HCT116 (cell line): ENCODE data around the gene BCKDHB. TPM values are rescaled to one million over a fixed set of nuclear protein-coding genes. Genes with fewer than 3 reads are reported as not detected.

Experiments
- ATAC-seq: fragments of 200-7000 bp; cut with Tn5 transposase; 2 replicates; pipeline ENCODE4 v1.9.1; 2020; ENCODE audit warnings: mild to moderate bottlenecking, moderate library complexity
- BruUV-seq: library from RNA; stranded (reverse); fragments of 400-500 nt; replicated peaks from 2 replicates; lab custom pipeline; 2021; lab: Mats Ljungman, UMichigan
- CTCF ChIA-PET: fragments of 300-600 bp; sonication (Branson Sonifier 250); formaldehyde crosslinking; loops from one replicate; lab custom pipeline; 2021; ENCODE audit warnings: antibody characterized with exemption; lab: Charles Lee
- POLR2A ChIA-PET: fragments of 300-600, 350-600 bp; sonication (Branson Sonifier 250); formaldehyde crosslinking; loops from one replicate; lab custom pipeline; 2021; ENCODE audit warnings: antibody characterized with exemption; lab: Charles Lee
- RAD21 ChIA-PET, 2 experiments: fragments of 300-600 bp; sonication (Branson Sonifier 250); formaldehyde crosslinking; loops; one replicate each; lab custom pipeline; 2023; ENCODE audit warnings: low total read pairs in 2 of 2; ENCODE audit not compliant: uncharacterized antibody in 2 of 2, unreplicated experiment in 2 of 2, low non-redundant PET in 1 of 2; lab: Charles Lee
- DNase-seq: peaks from one replicate; pipeline ENCODE4 v3.0.0-alpha.2; 2010; ENCODE audit warnings: low read depth, low spot score
- H2AFZ ChIP-seq: fragments of 200-600 bp; shearing (Covaris generic), sonication (generic); 2 replicates; pipeline ENCODE4 v1.6.1; 2017; ENCODE audit warnings: low read depth, mixed run types, mixed read lengths, antibody characterized with exemption, low read length; ENCODE audit not compliant: poor library complexity, severe bottlenecking
- H3K27ac ChIP-seq: 2 replicates; pipeline ENCODE4 v1.5.1; 2012; ENCODE audit warnings: low read depth, low read length
- H3K27me3 ChIP-seq: fragments of 200-600 bp; sonication (generic); 2 replicates; pipeline ENCODE4 v1.6.1; 2016; ENCODE audit warnings: mixed run types, low read length, mixed read lengths; ENCODE audit not compliant: insufficient read depth
- H3K36me3 ChIP-seq, 2 experiments: fragments of 200-500 bp in 1 of 2; fragments of 200-600 bp in 1 of 2; sonication (Bioruptor generic) in 1 of 2; sonication (generic) in 1 of 2; 2 replicates each; pipeline versions ENCODE4 v1.5.1 to v1.6.1; 2014 to 2016; ENCODE audit warnings: low read length in 2 of 2, inconsistent platforms in 1 of 2, mixed read lengths in 1 of 2, mixed run types in 1 of 2; ENCODE audit not compliant: insufficient read depth in 2 of 2, control insufficient read depth in 1 of 2
- H3K4me1 ChIP-seq, 2 experiments: fragments of 200-600 bp in 1 of 2; sonication (generic) in 1 of 2; 2 replicates each; pipeline versions ENCODE4 v1.5.1 to v1.6.1; 2012 to 2017; ENCODE audit warnings: low read length in 2 of 2, inconsistent platforms in 1 of 2, mild to moderate bottlenecking in 1 of 2, mixed read lengths in 1 of 2, mixed run types in 1 of 2, moderate library complexity in 1 of 2; ENCODE audit not compliant: insufficient read depth in 2 of 2, control insufficient read depth in 1 of 2
- H3K4me2 ChIP-seq: fragments of 200-600 bp; sonication (generic); 2 replicates; pipeline ENCODE4 v1.6.1; 2017; ENCODE audit warnings: mixed run types, low read length, mixed read lengths
- H3K4me3 ChIP-seq, 2 experiments: fragments of 200-600 bp in 1 of 2; sonication (generic) in 1 of 2; replicated peaks in 1 of 2; 2 replicates each; pipeline ENCODE4 v1.5.1; 2011 to 2016; ENCODE audit warnings: low read length in 2 of 2, control low read depth in 1 of 2, low read depth in 1 of 2, mild to moderate bottlenecking in 1 of 2, mixed read lengths in 1 of 2, mixed run types in 1 of 2
- H3K79me2 ChIP-seq: fragments of 200-600 bp; sonication (generic); 2 replicates; pipeline ENCODE4 v1.6.1; 2017; ENCODE audit warnings: mild to moderate bottlenecking, mixed run types, low read length, moderate library complexity, mixed read lengths; ENCODE audit not compliant: insufficient read depth
- H3K9ac ChIP-seq: fragments of 200-600 bp; sonication (generic); 2 replicates; pipeline ENCODE4 v1.6.1; 2016; ENCODE audit warnings: low read length, mixed read lengths
- H3K9me2 ChIP-seq: fragments of 200-600 bp; sonication (generic), shearing (Covaris generic); 2 replicates; pipeline ENCODE4 v1.6.1; 2017; ENCODE audit warnings: mixed run types, mild to moderate bottlenecking, moderate library complexity; ENCODE audit not compliant: insufficient read depth
- H3K9me3 ChIP-seq, 2 experiments: fragments of 200-500 bp in 1 of 2; fragments of 200-600 bp in 1 of 2; sonication (Bioruptor generic) in 1 of 2; sonication (generic) in 1 of 2; 2 replicates each; pipeline ENCODE4 v1.6.1; 2014 to 2017; ENCODE audit warnings: low read length in 2 of 2, mixed read lengths in 2 of 2, inconsistent platforms in 1 of 2, low read depth in 1 of 2, mild to moderate bottlenecking in 1 of 2, mixed run types in 1 of 2, moderate library complexity in 1 of 2; ENCODE audit not compliant: control insufficient read depth in 1 of 2, insufficient read depth in 1 of 2
- H4K20me1 ChIP-seq: fragments of 200-600 bp; sonication (generic), shearing (Covaris generic); 2 replicates; pipeline ENCODE4 v1.6.1; 2017; ENCODE audit warnings: mixed run types, mild to moderate bottlenecking, moderate library complexity; ENCODE audit not compliant: insufficient read depth
- CBX3 ChIP-seq: IDR thresholded peaks from 2 replicates; pipeline ENCODE4 v1.6.1; 2012; ENCODE audit warnings: low read depth
- EGR1 ChIP-seq: IDR thresholded peaks from 2 replicates; pipeline ENCODE4 v1.6.1; 2012; ENCODE audit warnings: low read depth
- EZH2 ChIP-seq: fragments of 200-600 bp; sonication (generic); IDR thresholded peaks from 2 replicates; pipeline ENCODE4 v1.6.1; 2017; ENCODE audit warnings: antibody characterized with exemption, mixed run types
- FOSL1 ChIP-seq: IDR thresholded peaks from 2 replicates; pipeline ENCODE4 v1.6.1; 2012; ENCODE audit warnings: low read depth
- POLR2AphosphoS5 ChIP-seq: IDR thresholded peaks from 2 replicates; pipeline ENCODE4 v1.6.1; 2011; ENCODE audit warnings: mild to moderate bottlenecking, low read depth, low read length, moderate library complexity
- SIN3A ChIP-seq: IDR thresholded peaks from 2 replicates; pipeline ENCODE4 v1.6.1; 2012; ENCODE audit warnings: low read depth
- SP1 ChIP-seq: IDR thresholded peaks from 2 replicates; pipeline ENCODE4 v1.6.1; 2012; ENCODE audit warnings: low read depth
- SRF ChIP-seq: IDR thresholded peaks from 2 replicates; pipeline ENCODE4 v1.6.1; 2012; ENCODE audit warnings: low read depth
- YY1 ChIP-seq: IDR thresholded peaks from 2 replicates; pipeline ENCODE4 v1.6.1; 2011; ENCODE audit warnings: low read length, low read depth, moderate library complexity, mild to moderate bottlenecking; ENCODE audit not compliant: insufficient replicate concordance; ENCODE audit errors: extremely low read depth
- ZFX ChIP-seq: fragments of 450-650 bp; IDR thresholded peaks from 2 replicates; pipeline ENCODE4 v1.6.1; 2017
- intact Hi-C: fragments of 100-400 bp; cut with micrococcal nuclease; formaldehyde crosslinking; loops from 2 replicates; pipeline ENCODE4 v1.10.0; 2022
- total RNA-seq: library from RNA; stranded (reverse); gene quantifications from one replicate; pipeline ENCODE4 v1.2.1, GENCODE V29; 2021; ENCODE audit not compliant: unreplicated experiment
- TF ChIP-seq, protein P1 (sequence below): IDR thresholded peaks from 2 replicates; pipeline ENCODE4 v1.6.1; 2012
- TF ChIP-seq, protein P2 (sequence below): IDR thresholded peaks from 2 replicates; pipeline ENCODE4 v1.6.1; 2012
- TF ChIP-seq, protein P3 (sequence below): IDR thresholded peaks from 2 replicates; pipeline ENCODE4 v1.6.1; 2011; ENCODE audit warnings: mild to moderate bottlenecking, low read length, moderate library complexity; ENCODE audit not compliant: insufficient replicate concordance; ENCODE audit errors: extremely low read depth

The BCKDHB gene
- total RNA-seq, 1 experiment from 2014 or later = 11.2 TPM

DNA sequence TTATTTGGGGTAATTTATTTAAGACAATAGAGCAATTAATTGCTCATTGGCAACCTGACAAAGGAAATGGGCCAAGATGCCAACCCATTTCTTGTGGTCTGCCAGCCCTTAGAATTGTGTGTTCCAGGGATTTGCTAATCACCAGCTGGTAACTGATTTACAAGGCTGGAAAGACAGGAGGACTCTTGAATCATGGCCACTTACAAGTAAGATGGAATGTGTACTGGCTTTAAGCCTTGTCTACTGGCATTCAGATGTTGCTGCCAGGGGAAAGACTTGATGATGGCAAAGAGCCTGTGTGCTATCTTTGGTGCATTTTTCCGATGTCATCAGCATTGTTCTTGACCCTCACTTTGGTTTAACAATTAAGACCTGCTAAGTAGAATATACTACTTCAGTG is 91.0 kb downstream of the BCKDHB start:
- no peaks in the 10 kb centered on the region for H3K4me1 ChIP-seq
- H3K4me3 ChIP-seq = no peak overlapping the region
- H3K9ac ChIP-seq = no peak overlapping the region
- no peaks in the 10 kb centered on the region for H3K27me3 ChIP-seq
- no peak for ATAC-seq
- H3K36me3 ChIP-seq = no peaks in the 10 kb centered on the region
- H3K9me2 ChIP-seq = no peaks in the 10 kb centered on the region
- no TSS peak for BruUV-seq
- H4K20me1 ChIP-seq = no peaks in the 10 kb centered on the region
- no peak overlapping the region for H3K27ac ChIP-seq
- RAD21 ChIA-PET = no interaction called here
- no peak overlapping the region for H3K4me2 ChIP-seq
- H2AFZ ChIP-seq = no peak overlapping the region
- no peaks in the 10 kb centered on the region for H3K79me2 ChIP-seq
- POLR2A ChIA-PET = no interaction called here
- CTCF ChIA-PET = no interaction called here
- no peaks in the 10 kb centered on the region for H3K9me3 ChIP-seq
- DNase-seq = no peak
- TF ChIP-seq SRF = no peak
- no peak for TF ChIP-seq POLR2AphosphoS5
- no peak for TF ChIP-seq ZFX
- TF ChIP-seq SP1 = no peak
- TF ChIP-seq FOSL1 = no peak
- TF ChIP-seq EGR1 = no peak
- TF ChIP-seq YY1 = no peak
- TF ChIP-seq EZH2 = no peak
- TF ChIP-seq, all 23 proteins: peak for 0
- intact Hi-C loops = no loop called here

DNA sequence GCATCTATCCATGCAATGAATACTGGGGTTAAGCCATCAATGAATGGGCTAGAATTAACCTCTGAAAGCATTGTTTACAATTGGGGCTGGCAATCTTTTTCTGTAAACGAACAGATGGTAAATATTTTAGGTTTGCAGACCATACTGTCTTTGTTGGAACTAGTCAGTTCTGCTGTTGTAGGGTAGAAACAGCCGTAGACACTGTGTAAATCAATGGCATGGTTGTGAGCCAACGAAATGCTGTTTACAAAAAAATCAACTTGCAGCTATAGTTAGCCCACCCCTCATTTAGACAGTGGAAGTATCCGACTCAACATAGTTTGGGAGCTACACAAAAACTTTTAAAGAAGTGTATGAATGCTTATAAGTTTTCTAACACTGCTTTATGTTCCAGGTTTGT is 91.5 kb downstream of the BCKDHB start:
- no peaks in the 10 kb centered on the region for H3K36me3 ChIP-seq
- no peak for DNase-seq
- intact Hi-C loops = no loop called here
- ChIA-PET POLR2A (no interaction called here), RAD21 (no interaction called here), CTCF (no interaction called here)
- ATAC-seq = no peak
- no peaks in the 10 kb centered on the region for H3K9me3 ChIP-seq
- no peak overlapping the region for H3K4me3 ChIP-seq
- H3K9ac ChIP-seq = no peak overlapping the region
- H3K27ac ChIP-seq = no peak overlapping the region
- no peaks in the 10 kb centered on the region for H3K4me1 ChIP-seq
- H3K79me2 ChIP-seq = no peaks in the 10 kb centered on the region
- H3K9me2 ChIP-seq = no peaks in the 10 kb centered on the region
- TF ChIP-seq EGR1 = no peak
- TF ChIP-seq, protein P1, sequence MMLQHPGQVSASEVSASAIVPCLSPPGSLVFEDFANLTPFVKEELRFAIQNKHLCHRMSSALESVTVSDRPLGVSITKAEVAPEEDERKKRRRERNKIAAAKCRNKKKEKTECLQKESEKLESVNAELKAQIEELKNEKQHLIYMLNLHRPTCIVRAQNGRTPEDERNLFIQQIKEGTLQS = no peak
- no peak for TF ChIP-seq SIN3A
- TF ChIP-seq CBX3 = no peak
- TF ChIP-seq EZH2 = no peak
- TF ChIP-seq, protein P2, sequence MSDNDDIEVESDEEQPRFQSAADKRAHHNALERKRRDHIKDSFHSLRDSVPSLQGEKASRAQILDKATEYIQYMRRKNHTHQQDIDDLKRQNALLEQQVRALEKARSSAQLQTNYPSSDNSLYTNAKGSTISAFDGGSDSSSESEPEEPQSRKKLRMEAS = no peak
- no peak for TF ChIP-seq ZFX
- no peak for TF ChIP-seq YY1
- TF ChIP-seq, protein P3, sequence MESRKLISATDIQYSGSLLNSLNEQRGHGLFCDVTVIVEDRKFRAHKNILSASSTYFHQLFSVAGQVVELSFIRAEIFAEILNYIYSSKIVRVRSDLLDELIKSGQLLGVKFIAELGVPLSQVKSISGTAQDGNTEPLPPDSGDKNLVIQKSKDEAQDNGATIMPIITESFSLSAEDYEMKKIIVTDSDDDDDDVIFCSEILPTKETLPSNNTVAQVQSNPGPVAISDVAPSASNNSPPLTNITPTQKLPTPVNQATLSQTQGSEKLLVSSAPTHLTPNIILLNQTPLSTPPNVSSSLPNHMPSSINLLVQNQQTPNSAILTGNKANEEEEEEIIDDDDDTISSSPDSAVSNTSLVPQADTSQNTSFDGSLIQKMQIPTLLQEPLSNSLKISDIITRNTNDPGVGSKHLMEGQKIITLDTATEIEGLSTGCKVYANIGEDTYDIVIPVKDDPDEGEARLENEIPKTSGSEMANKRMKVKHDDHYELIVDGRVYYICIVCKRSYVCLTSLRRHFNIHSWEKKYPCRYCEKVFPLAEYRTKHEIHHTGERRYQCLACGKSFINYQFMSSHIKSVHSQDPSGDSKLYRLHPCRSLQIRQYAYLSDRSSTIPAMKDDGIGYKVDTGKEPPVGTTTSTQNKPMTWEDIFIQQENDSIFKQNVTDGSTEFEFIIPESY = no peak
- H2AFZ ChIP-seq = no peak overlapping the region
- H3K4me2 ChIP-seq = no peak overlapping the region
- no TSS peak for BruUV-seq
- H3K27me3 ChIP-seq = no peaks in the 10 kb centered on the region
- H4K20me1 ChIP-seq = no peaks in the 10 kb centered on the region
